GM21576 (cell line): ENCODE measurements around the gene KIZ.

ENCODE experiments used
- ATAC-seq: cut with Tn5 transposase; IDR thresholded peaks from one replicate; pipeline ENCODE4 v1.9.1; 2021; ENCODE audit warnings: mild to moderate bottlenecking, moderate library complexity; ENCODE audit not compliant: unreplicated experiment

KIZ gene

DNA sequence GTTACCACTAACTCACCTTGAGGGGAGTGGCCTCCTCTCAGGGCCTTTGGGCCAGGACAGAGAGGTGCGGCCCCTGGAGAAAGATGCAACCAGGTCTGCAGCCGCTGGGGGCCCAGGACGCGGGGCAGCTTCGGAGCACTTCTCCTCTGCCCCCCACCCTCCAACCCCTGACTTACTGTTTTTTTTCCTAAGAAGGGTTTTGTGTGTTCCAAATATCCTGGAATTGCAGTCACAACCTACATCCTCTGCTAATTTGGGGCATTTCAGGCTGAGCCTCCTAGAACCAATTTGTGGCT is 21.5 kb upstream of the KIZ start:
- ATAC-seq, result no peak

DNA sequence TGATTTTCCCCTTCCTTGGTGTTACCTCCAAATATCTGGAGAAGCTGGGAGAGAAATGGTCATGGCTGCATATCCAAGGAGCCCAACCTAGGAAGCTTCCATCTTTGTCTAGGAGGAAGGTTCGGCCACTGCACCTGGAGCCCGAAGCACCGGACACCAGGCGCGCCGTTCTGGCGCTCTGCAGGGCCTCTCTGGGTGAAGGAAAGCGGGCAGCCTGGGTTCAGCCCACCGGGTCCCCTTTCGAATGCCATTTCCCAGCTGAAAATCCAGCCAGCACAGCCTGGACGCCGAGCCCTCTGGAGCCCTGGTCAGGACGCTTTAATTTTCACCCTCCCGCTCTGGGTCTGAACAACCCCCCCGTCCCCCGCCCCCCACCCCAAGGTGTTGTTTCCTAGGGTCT is 21.0 kb upstream of the KIZ start:
- no peak for ATAC-seq

DNA sequence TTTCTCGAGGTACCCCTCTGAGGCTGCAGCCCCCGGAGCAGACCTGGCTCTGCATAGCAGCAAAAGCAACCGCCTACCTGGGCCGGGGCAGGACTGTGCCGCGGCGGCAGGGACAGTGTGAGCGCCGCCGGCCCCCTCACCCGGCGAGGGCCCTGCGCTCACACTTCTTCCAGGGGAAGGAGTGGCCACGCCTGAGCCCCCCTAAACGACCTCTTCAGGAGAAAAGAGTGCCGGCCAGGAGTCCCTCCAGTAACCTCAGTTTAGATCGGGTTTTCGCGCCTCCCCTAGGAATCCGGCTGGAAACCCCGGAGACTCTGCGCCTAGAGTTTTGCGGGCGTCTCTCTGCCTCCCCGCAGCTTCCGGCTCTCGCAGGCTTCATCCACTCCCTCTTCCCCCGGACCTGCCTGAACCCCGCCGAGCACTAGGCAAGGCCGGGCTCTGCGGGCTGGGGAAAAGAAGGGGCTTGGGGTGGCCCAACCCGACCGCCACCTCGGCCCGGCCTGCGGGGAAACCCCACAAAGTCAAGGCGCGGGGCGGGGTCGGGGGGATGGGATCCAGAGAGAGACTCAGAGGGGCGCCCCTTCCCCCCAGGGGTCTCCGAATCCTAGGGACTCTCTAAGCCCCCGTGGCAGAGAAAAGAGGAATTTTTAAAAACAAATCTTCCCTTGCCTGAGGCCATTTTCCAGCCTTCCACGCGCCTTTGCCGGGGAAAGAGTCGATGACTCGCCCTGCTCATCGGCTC is 20.3 kb upstream of the KIZ start:
- ATAC-seq, result no peak

DNA sequence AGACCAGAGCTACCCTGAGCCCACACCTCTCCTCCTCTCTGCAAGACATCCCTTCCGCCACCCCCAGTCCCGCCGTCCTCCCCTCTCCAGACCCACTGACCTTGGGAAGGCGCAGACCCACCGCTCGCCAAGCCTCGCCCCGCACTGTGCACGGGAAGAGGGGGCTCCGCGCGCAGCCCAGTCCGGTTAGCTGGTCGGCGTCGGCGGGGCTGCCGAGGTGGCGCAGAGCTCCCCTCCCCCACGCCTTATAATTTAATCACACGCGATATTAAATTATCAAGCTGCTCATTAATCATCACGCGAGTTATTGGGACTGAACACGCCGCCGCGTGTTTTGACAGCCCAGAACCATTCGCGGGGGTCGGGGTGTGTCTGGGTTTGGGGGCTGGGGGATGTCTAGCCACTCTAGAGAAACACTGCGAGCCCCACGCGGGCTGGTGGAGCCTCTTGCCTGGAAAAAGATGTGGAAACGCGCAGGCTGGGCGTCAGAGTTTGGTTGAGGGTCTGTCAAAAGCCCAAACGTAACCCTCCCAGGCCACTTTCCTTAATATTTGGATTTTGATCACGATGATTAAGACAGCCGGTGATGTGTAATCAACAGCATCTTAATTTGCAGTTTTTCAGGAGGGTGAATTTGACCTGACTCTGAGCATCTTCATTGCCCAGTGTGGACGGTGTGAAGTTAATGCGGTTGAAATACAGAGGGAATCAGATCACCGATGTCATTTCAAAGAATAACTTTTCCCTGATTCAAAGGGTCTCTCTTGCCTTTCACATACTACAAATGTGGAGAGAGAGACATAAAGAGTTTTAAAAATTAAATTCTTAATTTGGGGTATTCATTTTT is 19.5 kb upstream of the KIZ start, which contains the start of gene LINC00237:
LINC00237 (minus strand) TSS at position 188 of the 847 bp plus-strand sequence.
- ATAC-seq, result no peak

DNA sequence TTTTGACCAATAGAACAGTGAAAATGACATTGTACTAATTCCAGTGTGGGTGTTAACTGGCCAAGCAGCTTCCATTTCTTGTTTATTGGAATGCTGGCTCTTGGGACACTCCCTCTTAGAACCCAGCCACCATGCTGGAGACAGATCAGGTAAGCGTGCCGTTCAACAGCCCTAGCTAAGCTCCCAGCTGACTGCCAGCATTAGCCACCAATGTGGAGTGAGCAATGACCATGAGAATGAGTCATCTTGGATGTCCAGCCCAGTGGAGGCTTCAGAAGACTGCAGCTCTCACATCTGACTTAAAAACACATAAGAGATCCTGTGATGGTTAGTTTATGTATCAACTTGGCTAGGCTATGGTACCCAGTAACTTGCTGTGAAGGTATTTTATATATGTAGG is 16.7 kb upstream of the KIZ start:
- ATAC-seq, result no peak

DNA sequence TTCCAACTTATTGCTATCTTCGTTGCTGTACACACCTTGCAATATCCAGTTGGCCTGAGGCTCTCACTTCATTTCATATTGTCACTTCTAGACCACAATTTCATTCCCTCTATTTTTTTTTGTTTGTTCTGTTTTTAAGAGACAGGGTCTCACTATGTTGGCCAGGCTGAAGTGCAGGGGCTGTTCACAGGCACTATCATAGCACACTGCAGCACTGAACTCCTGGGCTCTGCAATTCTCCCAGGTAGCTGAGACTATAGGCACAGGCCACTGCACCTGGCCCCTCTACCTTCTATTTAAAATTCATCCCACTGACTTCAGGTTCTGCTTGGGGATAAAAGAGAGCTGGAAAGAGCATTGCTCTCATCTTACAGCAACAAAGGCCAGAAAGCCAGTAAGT is 15.1 kb upstream of the KIZ start:
- no peak for ATAC-seq

DNA sequence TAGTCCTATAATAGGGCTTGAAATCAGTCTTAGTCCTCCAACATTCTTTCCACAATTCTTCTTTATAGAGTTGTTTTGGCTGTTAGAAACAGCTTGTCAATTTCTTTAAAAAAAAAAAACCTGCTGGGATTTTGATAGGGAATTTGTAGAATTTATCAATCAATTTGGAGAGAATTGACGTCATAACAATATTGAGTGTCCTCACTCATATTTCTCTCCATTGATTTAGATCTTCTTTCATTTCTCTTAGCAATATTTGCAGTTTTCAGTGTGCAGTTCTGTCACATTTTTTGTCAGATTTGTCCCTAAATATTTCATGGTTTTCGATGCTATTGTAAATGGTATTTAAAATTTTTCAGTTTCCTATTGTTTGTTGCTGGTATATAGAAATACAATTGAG is 14.5 kb upstream of the KIZ start:
- no peak for ATAC-seq

DNA sequence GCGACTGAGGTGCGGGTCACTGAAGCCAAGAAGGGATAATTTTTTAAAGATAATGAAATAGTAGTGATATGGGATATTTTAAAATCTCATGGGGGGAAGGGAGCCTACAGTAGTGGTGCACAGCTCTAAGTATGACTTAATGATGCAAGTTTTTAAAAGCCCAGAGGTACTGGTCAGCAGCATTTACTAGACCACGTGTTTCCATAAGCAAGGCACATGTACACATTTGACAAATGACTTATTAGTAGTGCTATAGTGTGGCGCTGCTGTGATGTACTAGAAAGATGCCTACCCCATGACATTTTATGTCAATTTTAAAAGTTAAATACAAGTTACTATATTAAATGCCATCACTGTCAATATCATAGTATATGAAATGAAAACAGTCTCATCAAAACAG is 12.2 kb upstream of the KIZ start:
- no peak for ATAC-seq

DNA sequence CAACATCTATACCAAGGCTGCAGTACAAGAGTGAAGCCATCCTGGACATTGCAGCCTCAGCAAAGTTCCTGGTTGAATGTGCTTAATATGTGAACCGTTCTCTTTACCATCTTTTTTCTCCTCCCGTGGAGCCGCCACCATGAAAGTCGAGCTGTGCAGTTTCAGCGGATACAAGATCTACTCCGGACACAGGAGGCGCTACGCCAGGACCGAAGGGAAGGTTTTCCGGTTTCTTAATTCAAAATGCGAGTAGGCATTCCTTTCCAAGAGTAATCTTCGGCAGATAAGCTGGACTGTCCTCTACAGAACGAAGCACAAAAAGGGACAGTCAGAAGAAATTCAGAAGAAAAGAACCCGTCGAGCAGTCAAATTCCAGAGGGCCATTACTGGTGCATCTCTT is 11.3 kb upstream of the KIZ start:
- no peak for ATAC-seq

DNA sequence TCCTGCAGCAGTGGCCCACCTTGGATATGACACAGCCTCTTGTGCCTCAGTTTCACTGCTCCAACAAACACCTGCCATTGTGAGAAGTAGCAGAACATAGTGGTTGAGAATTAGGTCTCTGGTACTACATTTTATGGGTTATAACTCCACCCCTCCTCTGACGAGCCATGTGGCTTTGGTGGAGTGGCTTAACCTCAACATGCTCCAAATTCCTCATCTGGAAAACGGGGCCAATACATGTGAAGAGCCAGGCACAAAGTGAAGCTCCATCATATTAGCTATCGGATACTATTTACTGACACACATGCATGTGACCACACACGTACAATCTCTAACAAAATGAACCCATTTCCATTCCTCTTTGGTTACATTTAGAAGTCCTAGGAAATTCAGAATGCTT is 8.4 kb upstream of the KIZ start:
- ATAC-seq, result no peak

DNA sequence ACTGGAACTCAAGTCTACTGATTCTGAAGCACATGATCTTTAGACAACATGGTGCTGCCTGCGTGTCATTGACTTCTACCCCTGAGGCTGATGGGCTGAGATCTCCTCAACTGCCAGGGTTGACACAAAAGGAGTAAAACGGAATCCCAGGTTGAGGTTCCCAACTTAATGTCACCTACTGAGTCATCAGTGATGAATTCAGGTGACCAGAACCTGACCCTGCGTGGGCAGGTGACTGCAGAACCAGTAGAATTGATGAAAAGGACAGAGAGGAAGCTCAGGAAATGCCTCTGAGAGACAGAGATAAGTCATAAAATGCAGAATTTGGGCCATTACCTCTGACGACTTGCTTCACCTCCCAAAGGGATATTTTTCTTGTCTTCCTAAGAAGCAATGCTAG is 7.7 kb upstream of the KIZ start:
- ATAC-seq, result no peak

DNA sequence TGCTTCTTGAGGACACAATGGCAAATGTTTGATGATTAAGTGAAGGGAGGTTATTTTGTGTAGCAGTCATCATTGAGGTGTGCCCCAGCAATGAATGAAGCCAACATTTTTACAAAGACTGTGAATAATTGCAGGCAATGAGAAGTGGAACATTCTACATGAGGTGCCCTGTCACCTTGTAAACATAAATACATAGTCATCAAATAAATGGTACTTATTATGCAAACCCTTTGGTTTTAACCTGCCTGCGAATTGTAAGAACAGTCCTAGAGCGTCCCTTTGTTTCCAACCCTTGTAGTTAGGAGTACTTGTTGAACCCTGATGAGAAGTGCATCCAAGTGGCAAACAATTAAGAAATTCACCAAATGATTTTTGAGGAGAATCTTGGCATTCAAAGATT is 7.1 kb upstream of the KIZ start:
- ATAC-seq, result no peak

DNA sequence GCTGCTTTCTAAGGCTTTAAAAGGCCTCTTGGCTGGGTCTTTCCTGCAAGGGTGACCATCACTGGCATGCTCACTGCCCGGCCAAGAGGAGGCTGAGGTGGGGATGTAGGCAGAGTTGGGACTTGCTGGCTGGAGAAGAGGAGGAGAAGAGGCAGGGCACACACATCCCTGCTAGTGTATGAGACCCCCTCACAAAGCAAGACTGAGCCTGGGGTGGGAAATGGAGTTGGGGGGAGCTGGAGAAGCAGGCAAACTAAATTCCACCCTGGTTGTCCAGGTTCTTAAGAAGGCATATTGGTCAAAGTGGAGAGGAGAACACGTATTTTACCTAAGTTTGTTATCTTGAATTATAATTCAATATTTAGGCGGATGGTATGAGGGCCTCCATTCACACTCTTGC is 1.7 kb upstream of the KIZ start:
- no peak for ATAC-seq

DNA sequence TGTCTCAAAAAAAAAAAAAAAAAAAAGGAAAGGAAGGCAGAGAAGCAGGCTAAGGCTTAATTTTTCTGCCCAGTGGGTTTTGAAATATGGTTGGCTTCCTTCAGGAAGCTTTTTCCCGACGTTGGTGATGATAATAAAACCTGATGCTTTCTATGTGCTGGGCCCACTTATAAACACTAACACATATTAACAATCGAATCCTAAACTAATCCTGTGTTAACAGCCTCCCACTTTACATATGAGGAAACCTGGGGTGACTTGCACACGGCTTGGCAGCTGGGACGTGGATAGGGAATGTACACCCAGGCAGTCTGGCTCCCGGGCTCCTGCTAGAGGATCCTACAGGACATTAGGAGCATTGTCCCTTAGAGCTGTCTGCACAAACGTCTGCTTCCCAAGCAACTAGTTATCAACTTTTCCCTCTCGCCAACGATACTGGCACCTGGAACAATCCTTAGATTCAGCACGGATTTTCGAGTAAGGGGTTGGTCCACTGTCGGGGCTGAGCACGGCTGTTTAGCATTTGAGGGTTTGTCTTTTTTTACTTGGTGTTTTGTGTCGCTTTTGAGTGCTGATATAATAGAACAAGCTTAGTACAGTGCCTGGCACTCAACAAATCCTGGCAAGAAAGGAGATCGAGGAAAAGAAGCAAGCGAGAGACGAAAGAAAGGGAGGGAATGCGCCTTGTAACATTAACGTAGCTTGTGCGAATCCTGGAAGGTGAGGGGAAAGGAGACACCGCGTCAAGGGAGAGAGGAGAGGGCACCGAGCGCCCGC is 622 bp upstream of the KIZ start:
- peak; percentile 5 for ATAC-seq

DNA sequence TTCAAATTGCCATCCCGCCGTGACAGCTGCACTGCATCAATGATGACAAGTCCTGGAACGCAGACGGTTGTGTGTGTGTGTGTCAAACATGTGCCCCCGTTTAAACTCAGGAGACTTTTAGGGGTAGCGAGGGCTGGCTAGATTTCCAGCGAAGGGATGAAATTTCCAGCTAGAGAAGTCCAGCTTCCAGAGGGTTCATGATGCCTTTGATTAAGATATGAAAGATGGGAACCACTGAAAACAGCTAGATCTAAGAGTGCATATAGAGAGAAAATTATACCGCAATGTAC is 644 bp downstream of the KIZ start:
- ATAC-seq, result peak; percentile 7

DNA sequence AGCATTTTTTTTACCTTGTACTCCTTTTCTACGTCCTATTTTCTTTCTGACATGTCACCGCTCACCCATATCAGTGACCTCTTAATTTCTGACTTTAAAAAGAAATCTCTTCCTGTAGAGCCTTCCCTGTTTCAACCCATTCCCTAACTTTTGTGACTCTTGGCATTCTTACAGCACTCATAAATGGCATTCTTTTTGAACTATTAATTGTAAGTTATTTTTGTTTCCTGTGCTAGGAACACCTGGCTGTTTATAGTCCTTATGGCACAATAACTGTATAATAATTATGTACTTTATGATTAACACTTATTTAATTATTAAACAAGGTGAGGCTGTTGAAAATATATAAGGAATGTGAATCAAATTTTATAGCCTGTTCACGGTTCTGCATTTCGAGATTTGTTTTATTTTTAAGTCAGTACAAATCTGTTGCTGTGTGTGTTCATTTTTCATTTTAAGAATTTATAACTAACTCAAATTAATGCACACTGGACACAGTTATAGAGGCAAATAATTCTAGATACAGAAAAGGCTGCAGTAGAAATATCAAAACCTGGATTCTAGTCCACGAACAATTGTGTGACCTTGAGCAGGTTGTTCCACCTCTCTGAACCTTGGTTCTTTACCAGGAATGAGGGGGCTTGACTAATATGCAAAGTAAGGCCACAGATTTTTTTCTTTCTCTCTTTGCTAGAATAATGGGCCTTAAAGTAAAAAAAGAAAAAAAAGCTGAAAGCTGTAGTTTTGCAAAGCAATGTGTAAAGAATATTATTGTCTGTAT is 1.5 kb downstream of the KIZ start:
- no peak for ATAC-seq

DNA sequence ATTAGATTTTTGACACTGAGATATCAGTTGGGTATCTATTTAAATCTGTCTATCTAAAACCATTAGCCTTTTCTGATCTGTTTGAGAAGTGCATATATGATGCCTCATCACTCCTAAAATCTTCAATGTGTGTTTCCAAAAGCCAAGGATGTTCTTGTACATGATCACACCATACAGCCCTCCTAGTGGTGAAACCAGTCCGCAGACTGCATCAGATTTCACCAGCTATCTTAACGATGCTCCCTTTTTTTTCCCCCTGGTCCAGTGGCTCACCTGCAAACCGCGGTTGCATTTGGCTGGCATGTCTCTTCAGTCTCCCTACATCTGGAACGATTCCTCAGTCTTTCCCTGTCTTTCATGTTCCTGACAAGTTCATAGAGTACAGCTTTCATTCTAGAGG is 4.0 kb downstream of the KIZ start:
- no peak for ATAC-seq

DNA sequence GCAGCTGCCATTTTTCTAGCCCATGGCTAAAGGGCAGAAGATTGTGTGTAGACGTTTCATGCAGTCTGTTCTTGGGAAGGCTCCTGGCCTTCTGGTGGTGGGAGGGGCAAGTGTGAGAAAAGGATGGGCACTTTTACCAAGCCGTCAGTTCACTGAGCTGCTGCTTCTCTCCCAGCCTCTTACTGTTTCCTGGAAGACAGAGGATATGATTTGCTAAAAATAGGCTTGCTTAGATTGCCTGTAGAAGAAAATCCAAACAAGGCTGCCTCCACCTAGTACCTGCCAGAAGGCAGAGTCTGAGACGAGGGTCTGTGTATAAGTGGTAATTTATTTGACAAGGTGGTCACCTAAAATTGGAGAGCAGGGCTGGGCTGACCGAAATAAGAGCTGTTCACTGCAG is 7.5 kb downstream of the KIZ start:
- no peak for ATAC-seq

DNA sequence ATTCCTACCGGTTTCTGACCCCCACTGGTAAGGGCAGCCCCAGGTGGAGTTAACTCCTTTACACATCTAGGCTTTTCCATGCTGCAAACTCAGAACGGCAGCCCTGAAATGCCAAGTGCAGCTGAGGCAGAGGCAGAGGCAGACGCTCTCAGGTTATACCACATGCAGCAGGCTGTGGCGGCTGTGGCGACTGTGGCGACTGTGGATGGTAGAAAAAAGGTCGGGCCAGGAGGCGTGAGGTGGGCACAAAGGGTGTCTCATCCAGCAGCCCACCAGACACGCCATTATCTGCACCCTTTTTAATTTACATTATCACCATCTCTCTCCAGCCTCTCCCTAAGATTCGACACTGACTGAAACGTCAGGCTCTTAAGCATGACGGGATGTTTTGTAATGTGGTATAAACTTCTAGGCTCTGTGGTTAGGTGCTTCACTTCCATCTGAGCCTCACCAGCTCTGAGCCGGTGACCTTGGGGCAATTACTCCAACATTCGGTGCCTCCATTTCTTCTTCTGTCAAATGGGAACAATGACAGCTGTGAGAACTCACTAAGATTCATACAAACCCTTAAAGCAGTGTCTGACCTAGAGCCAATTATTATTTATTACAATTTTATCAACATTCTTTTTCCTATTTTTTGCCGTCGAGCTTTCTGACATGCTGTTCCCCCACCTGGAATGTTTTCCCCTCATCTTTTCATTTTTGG is 8.2 kb downstream of the KIZ start:
- no peak for ATAC-seq

DNA sequence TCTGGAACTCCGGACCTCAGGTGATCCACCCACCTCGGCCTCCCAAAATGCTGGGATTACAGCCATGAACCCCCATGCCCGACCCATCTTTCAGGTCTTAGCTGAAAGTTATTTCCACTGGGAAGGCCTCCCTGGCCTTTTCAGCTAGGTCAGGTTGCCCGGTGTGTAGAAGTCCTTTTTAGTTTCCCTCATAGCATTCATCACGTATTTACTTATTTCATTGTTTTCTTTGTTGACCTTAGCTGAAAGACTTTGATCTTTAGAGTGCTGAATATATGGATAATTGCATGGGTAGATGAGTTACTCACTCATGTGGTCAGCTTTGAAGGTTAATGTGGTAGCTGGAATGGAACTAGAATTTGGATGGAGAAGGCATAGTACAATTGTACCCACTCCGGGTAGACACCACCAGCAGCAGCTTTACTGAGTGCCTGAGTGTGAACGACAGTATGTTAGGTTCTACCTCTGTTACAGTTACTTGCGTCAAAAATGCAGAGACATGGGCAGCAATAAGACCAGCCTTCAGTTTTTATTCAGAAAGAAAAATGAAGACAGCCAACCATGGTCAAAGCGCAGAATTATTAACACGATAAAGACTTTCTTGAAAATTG is 9.1 kb downstream of the KIZ start:
- ATAC-seq, result no peak
